Smooth muscle cell (in vitro differentiated cells): ENCODE results near the gene HOXC5. TPM values are rescaled to one million over a fixed set of nuclear protein-coding genes. Genes with fewer than 3 reads are reported as not detected.

Experiments used
- DNase-seq: peaks from one replicate; lab custom pipeline; 2025; ENCODE audit not compliant: unreplicated experiment; lab: John Stamatoyannopoulos, UW
- H2AFZ ChIP-seq: fragments of 200-600 bp; sonication (generic); 2 replicates; pipeline ENCODE4 v1.6.0; 2016; ENCODE audit warnings: antibody characterized with exemption, low read depth, mild to moderate bottlenecking
- H3F3A ChIP-seq: fragments of 200-600 bp; sonication (generic); 2 replicates; pipeline ENCODE4 v1.6.0; 2017; ENCODE audit warnings: antibody characterized with exemption, low read depth
- H3K27ac ChIP-seq: fragments of 200-600 bp; sonication (generic); 2 replicates; pipeline ENCODE4 v1.5.1; 2016; ENCODE audit warnings: low read depth, mild to moderate bottlenecking
- H3K27me3 ChIP-seq: fragments of 200-600 bp; sonication (generic); 2 replicates; pipeline ENCODE4 v1.6.1; 2016; ENCODE audit warnings: low read depth, mild to moderate bottlenecking
- H3K36me3 ChIP-seq: fragments of 200-600 bp; sonication (generic); 2 replicates; pipeline ENCODE4 v1.5.1; 2016; ENCODE audit warnings: low read depth
- H3K4me1 ChIP-seq: fragments of 200-600 bp; sonication (generic); 2 replicates; pipeline ENCODE4 v1.5.1; 2016; ENCODE audit warnings: low read depth
- H3K4me2 ChIP-seq: fragments of 200-600 bp; sonication (generic); 2 replicates; pipeline ENCODE4 v1.6.0; 2016; ENCODE audit warnings: mild to moderate bottlenecking
- H3K4me3 ChIP-seq: fragments of 200-600 bp; sonication (generic); 2 replicates; pipeline ENCODE4 v1.5.1; 2016; ENCODE audit warnings: mild to moderate bottlenecking
- H3K79me2 ChIP-seq: fragments of 200-600 bp; sonication (generic); 2 replicates; pipeline ENCODE4 v1.6.0; 2016; ENCODE audit warnings: low read depth, mild to moderate bottlenecking
- H3K9ac ChIP-seq: fragments of 200-600 bp; sonication (generic); 2 replicates; pipeline ENCODE4 v1.6.0; 2016; ENCODE audit warnings: low read depth
- H3K9me3 ChIP-seq: fragments of 200-600 bp; sonication (generic); replicated peaks from 2 replicates; pipeline ENCODE4 v1.5.1; 2016; ENCODE audit warnings: low read depth
- H4K20me1 ChIP-seq: fragments of 200-600 bp; sonication (generic); 2 replicates; pipeline ENCODE4 v1.6.0; 2016; ENCODE audit warnings: low read depth
- CTCF ChIP-seq: fragments of 200-600 bp; sonication (generic); IDR thresholded peaks from 2 replicates; pipeline ENCODE4 v1.5.1; 2017; ENCODE audit warnings: borderline replicate concordance, mild to moderate bottlenecking, antibody characterized with exemption; ENCODE audit not compliant: insufficient read depth, poor library complexity, severe bottlenecking
- WGBS: methylation state at CpG from one replicate; pipeline ENCODE4 v1.1.7; 2016; ENCODE audit warnings: low lambda C conversion rate; 5-methylcytosine and 5-hydroxymethylcytosine counted together
- polyA plus RNA-seq: library from polyadenylated mRNA; unstranded; fragments of >200 nt; fragmentation: Nextera tagmentation; extraction: Ambion mirVana; gene quantifications from 2 replicates; pipeline ENCODE4 v1.2.1, GENCODE V29; 2016
- total RNA-seq: library from RNA; depleted of rRNA; stranded (reverse); fragments of >200 nt; gene quantifications from 2 replicates; pipeline ENCODE4 v1.2.3, GENCODE V29; 2014

The HOXC5 gene
- total and polyA plus RNA-seq, 2 experiments from 2014 or later = 0.54 to 1.3 TPM

- Histone ChIP-seq H3F3A (no peaks in the 10 kb centered on the region), H3K27me3 (peaks cover 99% of the 10 kb centered on the region), H3K9me3 (no peaks in the 10 kb centered on the region), H2AFZ (peak within 1 kb of the TSS; percentile 70), H3K4me3 (peak within 1 kb of the TSS; percentile 52), H3K27ac (peak within 1 kb of the TSS; percentile 73), H3K79me2 (peaks cover 21% of the 10 kb centered on the region), H4K20me1 (no peaks in the 10 kb centered on the region), H3K36me3 (no peaks in the 10 kb centered on the region), H3K4me2 (peak within 1 kb of the TSS; percentile 94), H3K4me1 (peaks cover 14% of the 10 kb centered on the region), H3K9ac (peak within 1 kb of the TSS; percentile 60)
- DNase-seq = no peak
- 5% methylated on average over 36 of the region's 36 CpGs for WGBS
- no peak for TF ChIP-seq CTCF
Observed at GRCh38 chr12:54028314-54029201, 4.3 kb upstream of the HOXC5 start, which contains the start of gene HOXC6. Gene HOXC6 (plus strand): TSS chr12:54028440. CDS start chr12:54028522, 82 bp downstream.

- H2AFZ ChIP-seq = no peak overlapping the region
- H3K27ac ChIP-seq = peak overlapping the region; percentile 88
- no peaks in the 10 kb centered on the region for H3F3A ChIP-seq
- peak overlapping the region; percentile 7 for H3K9ac ChIP-seq
- H3K4me2 ChIP-seq = peak overlapping the region; percentile 94
- DNase-seq = no peak
- no peaks in the 10 kb centered on the region for H3K9me3 ChIP-seq
- 17% methylated on average over 48 of the region's 53 CpGs for WGBS
- H3K36me3 ChIP-seq = no peaks in the 10 kb centered on the region
- peak overlapping the region; percentile 52 for H3K4me3 ChIP-seq
- H3K27me3 ChIP-seq = peaks cover 99% of the 10 kb centered on the region
- no peaks in the 10 kb centered on the region for H4K20me1 ChIP-seq
- H3K79me2 ChIP-seq = peaks cover 13% of the 10 kb centered on the region
- H3K4me1 ChIP-seq = peaks cover 8% of the 10 kb centered on the region
- TF ChIP-seq CTCF = no peak
Observed at GRCh38 chr12:54029529-54030441, 3.1 kb upstream of the HOXC5 start.

- Histone ChIP-seq H3K4me2 (peak overlapping the region; percentile 94), H3K27me3 (peaks cover 99% of the 10 kb centered on the region), H3K27ac (peak overlapping the region; percentile 88), H3K4me3 (peak overlapping the region; percentile 52), H3K79me2 (peaks cover 7% of the 10 kb centered on the region), H3K9ac (peak overlapping the region; percentile 85), H4K20me1 (no peaks in the 10 kb centered on the region), H3K9me3 (no peaks in the 10 kb centered on the region), H3K4me1 (peaks cover 8% of the 10 kb centered on the region), H3F3A (no peaks in the 10 kb centered on the region), H2AFZ (no peak overlapping the region), H3K36me3 (no peaks in the 10 kb centered on the region)
- no peak for TF ChIP-seq CTCF
- 38% methylated on average over 7 of the region's 7 CpGs for WGBS
- no peak for DNase-seq
Observed at GRCh38 chr12:54030442-54030801, 2.4 kb upstream of the HOXC5 start.
